ENCODE data around the gene ODAD4. TPM values are rescaled to one million over a fixed set of nuclear protein-coding genes. Genes with fewer than 3 reads are reported as not detected.
"Not testable (repeated sequence)": the region's sequence is repeated elsewhere in the genome, so short reads cannot be mapped to it uniquely, and the experiment has no call there.

ODAD4 gene
- total RNA-seq, 2 donors from 2014 or later, result 3.7 to 4.3 TPM

DNA sequence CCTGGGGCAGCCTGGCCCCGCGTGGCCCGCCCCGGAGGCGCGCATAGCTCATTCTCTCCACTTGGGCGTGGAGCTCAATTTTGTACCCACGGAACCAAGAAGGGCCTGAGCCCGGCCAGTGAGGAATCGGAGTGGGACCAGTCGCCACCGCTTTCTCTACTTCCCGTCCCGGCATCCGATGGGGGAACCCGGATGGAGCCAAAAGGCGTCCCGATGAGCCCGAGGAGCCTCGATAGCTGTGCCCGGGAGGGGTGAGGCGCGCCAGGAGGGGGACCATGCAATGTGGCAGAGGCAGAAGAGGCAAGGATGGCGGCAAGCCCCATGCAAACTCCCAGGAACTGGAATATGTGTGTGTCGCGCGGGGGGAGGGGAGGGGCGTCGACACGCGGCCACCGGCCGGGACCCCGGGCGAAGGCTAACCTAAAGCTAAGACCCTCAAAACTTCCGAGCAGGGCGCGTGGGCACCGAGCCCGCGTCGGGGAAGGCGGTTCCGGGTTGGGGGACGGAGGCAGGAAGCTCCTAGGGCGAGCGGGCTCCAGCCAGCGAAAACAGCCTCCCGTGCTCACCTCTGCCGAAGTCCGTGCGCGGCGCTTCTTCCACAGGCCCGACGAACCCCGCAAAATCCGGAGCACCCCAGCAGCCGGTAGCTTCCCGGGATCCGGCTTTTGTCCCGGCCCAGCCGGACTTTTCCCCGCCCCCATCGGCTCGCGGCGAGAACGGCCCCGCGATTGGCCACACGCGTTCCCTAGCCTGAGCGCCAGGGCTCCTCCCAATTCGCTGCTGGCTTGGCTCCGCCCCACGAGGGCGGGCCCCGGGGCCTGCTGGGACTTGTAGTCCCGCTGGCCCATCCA, 11.9 kb upstream of the ODAD4 start, which contains the start of gene ACLY:
ACLY (minus strand) TSS at position 638 of the 851 bp plus-strand sequence. CDS start 5,078 bp downstream, outside the sequence.
- Mint-ChIP-seq H3K27ac (peak within 1 kb of the TSS; percentile 71), H3K4me1 (peaks cover 24% of the 10 kb centered on the region), H3K36me3 (ENCODE audit: low read depth) (no peaks in the 10 kb centered on the region), H3K27me3 (no peaks in the 10 kb centered on the region), H3K4me3 (peak within 1 kb of the TSS; percentile 97)
- peak; percentile 93 to 96 (median 96) for DNase-seq
- no peaks in the 10 kb centered on the region for H3K9me3 ChIP-seq (ENCODE audit: control insufficient read depth, low read length, poor library complexity, severe bottlenecking)
- peak; percentile 99 for ATAC-seq

GRCh38 chr17:41919165-41919817, 11.1 kb upstream of the ODAD4 start:
- DNase-seq (no peak), ATAC-seq (no peak)
- Mint-ChIP-seq H3K4me3 (peak overlapping the region; percentile 97), H3K36me3 (ENCODE audit: low read depth) (no peaks in the 10 kb centered on the region), H3K27me3 (no peaks in the 10 kb centered on the region), H3K27ac (peak overlapping the region; percentile 71), H3K4me1 (peaks cover 21% of the 10 kb centered on the region)
- no peaks in the 10 kb centered on the region for H3K9me3 ChIP-seq (ENCODE audit: control insufficient read depth, low read length, poor library complexity, severe bottlenecking)

DNA sequence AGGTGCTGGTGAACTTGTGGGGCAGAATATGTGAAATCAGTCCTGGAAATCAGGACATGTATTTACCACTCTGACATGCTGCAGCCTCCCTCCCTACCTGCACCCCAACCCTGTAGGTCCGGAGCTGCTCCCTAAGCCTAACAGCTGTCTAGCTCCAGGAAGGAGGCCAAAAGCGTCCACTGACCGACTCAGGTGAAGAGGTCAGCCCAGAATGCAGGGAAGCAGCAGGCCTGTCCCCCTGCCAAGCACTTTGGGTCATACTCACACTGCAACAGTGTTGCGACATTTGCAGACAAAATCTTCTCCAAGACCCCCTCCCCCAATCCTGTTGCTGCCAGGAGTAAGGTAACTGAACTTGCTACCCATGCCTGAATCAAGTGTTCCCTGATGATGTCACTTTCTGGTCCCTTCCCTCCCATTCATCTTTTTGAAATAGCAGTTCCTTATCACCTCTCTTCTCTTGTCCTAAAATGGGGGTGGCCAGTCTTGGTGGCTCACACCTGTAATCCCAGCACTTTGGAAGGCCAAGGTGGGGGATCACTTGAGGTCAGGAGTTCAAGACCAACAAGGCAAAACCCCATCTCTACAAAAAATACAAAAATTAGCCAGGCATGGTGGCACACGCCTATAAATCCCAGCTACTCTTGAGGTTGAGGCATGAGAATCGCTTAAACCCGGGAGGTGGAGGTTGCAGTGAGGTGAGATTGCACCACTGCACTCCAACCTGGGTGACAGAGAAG, 10.4 kb upstream of the ODAD4 start:
- ATAC-seq (no peak), DNase-seq (no peak)
- Mint-ChIP-seq H3K4me3 (peak overlapping the region; percentile 19), H3K27me3 (no peaks in the 10 kb centered on the region), H3K36me3 (ENCODE audit: low read depth) (no peaks in the 10 kb centered on the region), H3K27ac (no peak overlapping the region), H3K4me1 (peaks cover 19% of the 10 kb centered on the region)
- H3K9me3 ChIP-seq (ENCODE audit: control insufficient read depth, low read length, poor library complexity, severe bottlenecking), result no peaks in the 10 kb centered on the region

GRCh38 chr17:41920580-41920955, 9.8 kb upstream of the ODAD4 start:
- H3K9me3 ChIP-seq (ENCODE audit: control insufficient read depth, low read length, poor library complexity, severe bottlenecking), result no peaks in the 10 kb centered on the region
- Mint-ChIP-seq H3K36me3 (ENCODE audit: low read depth) (no peaks in the 10 kb centered on the region), H3K27me3 (no peaks in the 10 kb centered on the region), H3K27ac (no peak overlapping the region), H3K4me1 (peaks cover 17% of the 10 kb centered on the region), H3K4me3 (no peak overlapping the region)
- no peak for DNase-seq
- no peak for ATAC-seq

DNA sequence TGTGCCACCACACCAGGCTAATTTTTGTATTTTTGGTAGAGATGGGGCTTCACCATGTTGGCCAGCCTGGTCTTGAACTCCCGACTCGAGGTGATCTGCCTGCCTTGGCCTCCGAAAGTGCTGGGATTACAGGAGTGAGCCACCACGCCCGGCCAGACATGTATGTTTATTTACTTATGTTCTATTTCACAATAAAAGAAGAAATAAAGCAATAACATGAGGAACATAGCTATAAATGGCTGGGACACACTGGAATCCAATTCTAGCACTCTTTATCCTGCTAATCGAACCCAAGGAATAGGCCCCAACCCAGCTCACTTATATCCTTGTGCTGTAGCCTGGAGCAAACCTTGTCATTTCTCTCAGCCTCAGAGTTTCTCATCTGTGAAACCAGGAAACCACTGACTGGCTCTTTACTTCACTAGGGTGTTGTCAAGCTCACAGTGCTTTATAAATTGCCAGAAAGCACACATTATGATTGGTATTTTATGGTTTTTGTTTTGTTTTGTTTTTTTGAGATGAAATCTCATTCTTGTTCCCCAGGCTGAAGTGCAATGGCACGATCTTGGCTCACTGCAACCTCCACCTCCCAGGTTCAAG, 4.3 kb upstream of the ODAD4 start:
- H3K4me1 Mint-ChIP-seq, result peaks cover 15% of the 10 kb centered on the region
- no peaks in the 10 kb centered on the region for H3K36me3 Mint-ChIP-seq (ENCODE audit: low read depth)
- no peaks in the 10 kb centered on the region for H3K9me3 ChIP-seq (ENCODE audit: control insufficient read depth, low read length, poor library complexity, severe bottlenecking)
- H3K27me3 Mint-ChIP-seq, result no peaks in the 10 kb centered on the region
- no peak for ATAC-seq
- no peak for DNase-seq
- no peak overlapping the region for H3K4me3 Mint-ChIP-seq
- H3K27ac Mint-ChIP-seq, result no peak overlapping the region

- Mint-ChIP-seq H3K27ac (peak overlapping the region; percentile 98), H3K27me3 (no peaks in the 10 kb centered on the region), H3K36me3 (ENCODE audit: low read depth) (no peaks in the 10 kb centered on the region), H3K4me3 (peak overlapping the region; percentile 98), H3K4me1 (peaks cover 19% of the 10 kb centered on the region)
- ATAC-seq (no peak), DNase-seq (no peak)
- no peaks in the 10 kb centered on the region for H3K9me3 ChIP-seq (ENCODE audit: control insufficient read depth, low read length, poor library complexity, severe bottlenecking)
These were observed 1.6 kb upstream of the ODAD4 start for GRCh38 chr17:41928693-41929251.

GRCh38 chr17:41930833-41931156, 378 bp downstream of the ODAD4 start:
- not testable (repeated sequence) for H3K9me3 ChIP-seq (ENCODE audit: control insufficient read depth, low read length, poor library complexity, severe bottlenecking); H3K36me3 Mint-ChIP-seq (ENCODE audit: low read depth); DNase-seq; H3K27me3 Mint-ChIP-seq
- Mint-ChIP-seq H3K4me3 (peak overlapping the region; percentile 98), H3K27ac (peak overlapping the region; percentile 98), H3K4me1 (peaks cover 18% of the 10 kb centered on the region)
- peak; percentile 69 for ATAC-seq

DNA sequence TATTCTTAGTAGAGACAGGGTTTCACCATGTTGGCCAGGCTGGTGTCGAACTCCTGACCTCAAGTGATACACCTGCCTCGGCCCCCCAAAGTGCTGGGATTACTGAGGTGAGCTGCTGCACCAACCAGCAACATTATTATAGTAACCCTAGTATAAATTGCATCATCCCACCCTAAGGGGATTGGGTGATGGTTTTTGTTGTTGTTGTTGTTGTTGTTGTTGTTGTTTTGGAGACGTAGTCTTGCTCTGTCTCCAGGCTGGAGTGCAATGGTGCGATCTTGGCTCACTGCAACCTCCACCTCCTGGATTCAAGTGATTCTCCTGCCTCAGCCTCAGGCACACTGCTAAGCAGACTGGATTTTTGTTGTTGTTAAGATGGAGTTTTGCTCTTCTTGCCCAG, 1.3 kb downstream of the ODAD4 start:
- H3K27me3 Mint-ChIP-seq; H3K36me3 Mint-ChIP-seq (ENCODE audit: low read depth); ATAC-seq; DNase-seq; H3K4me3 Mint-ChIP-seq; H3K9me3 ChIP-seq (ENCODE audit: control insufficient read depth, low read length, poor library complexity, severe bottlenecking): not testable (repeated sequence)
- Mint-ChIP-seq H3K4me1 (peaks cover 18% of the 10 kb centered on the region), H3K27ac (peak overlapping the region; percentile 98)

DNA sequence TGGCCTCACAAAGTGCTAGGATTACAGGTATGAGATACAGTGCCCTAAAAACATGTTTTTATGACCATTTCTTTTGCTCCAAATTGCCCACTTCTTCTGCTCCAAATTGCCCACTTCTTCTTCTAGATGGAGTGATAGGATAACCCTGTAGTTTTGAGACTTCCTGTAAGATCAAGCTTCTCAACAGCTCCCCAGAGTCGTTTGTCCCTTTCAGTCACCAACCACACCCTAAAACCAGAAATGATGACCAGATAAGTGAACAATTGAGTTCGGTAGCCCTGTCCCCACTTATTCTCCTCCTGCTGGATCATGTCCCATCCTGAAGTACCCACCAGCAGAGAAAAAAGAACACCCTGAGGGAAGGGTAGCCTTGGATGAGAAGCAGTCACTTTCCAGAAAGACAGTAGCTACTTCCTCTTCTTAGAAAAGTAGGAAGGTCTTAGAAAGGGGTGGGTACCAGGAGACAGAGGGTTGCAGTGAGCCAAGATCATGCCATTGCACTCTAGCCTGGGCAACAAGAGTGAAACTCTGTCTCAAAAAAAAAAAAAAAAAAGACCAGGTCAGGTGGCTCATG, 2.5 kb downstream of the ODAD4 start:
- Mint-ChIP-seq H3K4me3 (no peak overlapping the region), H3K27me3 (no peaks in the 10 kb centered on the region), H3K4me1 (peaks cover 18% of the 10 kb centered on the region), H3K27ac (peak overlapping the region; percentile 63), H3K36me3 (ENCODE audit: low read depth) (no peaks in the 10 kb centered on the region)
- DNase-seq (no peak), ATAC-seq (no peak)
- H3K9me3 ChIP-seq (ENCODE audit: control insufficient read depth, low read length, poor library complexity, severe bottlenecking), result no peaks in the 10 kb centered on the region

DNA sequence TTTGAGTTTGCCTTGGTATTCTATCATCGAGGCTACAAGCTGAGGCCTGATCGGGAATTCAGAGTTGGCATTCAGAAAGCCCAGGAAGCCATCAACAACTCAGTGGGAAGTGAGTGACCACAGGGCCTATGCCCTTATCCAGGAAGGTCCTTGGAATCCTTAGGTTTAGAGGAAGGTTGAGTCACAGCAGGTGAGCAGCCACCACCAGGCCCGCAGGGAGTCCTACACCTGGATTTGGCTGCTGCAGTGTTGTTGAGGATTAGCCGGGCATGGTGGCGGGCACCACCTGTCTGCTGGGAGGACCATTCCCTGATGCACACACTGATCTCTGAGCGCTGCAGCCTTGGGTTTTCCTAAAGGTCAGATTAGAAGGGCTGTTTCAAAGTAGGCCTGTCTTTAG, 5.2 kb downstream of the ODAD4 start:
- no peak for ATAC-seq
- Mint-ChIP-seq H3K4me3 (no peak overlapping the region), H3K4me1 (peaks cover 8% of the 10 kb centered on the region), H3K27me3 (peaks cover 12% of the 10 kb centered on the region), H3K36me3 (ENCODE audit: low read depth) (peaks cover 4% of the 10 kb centered on the region), H3K27ac (no peak overlapping the region)
- DNase-seq, result no peak
- H3K9me3 ChIP-seq (ENCODE audit: control insufficient read depth, low read length, poor library complexity, severe bottlenecking), result no peaks in the 10 kb centered on the region

- H3K9me3 ChIP-seq (ENCODE audit: control insufficient read depth, low read length, poor library complexity, severe bottlenecking), result no peaks in the 10 kb centered on the region
- H3K27me3 Mint-ChIP-seq, result peaks cover 19% of the 10 kb centered on the region
- H3K36me3 Mint-ChIP-seq (ENCODE audit: low read depth), result peaks cover 6% of the 10 kb centered on the region
- ATAC-seq, result no peak
- H3K27ac Mint-ChIP-seq, result peak overlapping the region; percentile 81
- H3K4me3 Mint-ChIP-seq, result no peak overlapping the region
- no peak for DNase-seq
- H3K4me1 Mint-ChIP-seq, result peaks cover 3% of the 10 kb centered on the region
These were observed 7.8 kb downstream of the ODAD4 start for GRCh38 chr17:41937970-41938954.
